Tibial artery (tissue), 4 donors: Measurements from ENCODE around the gene DHX40.

ENCODE experiments used
- DNase-seq, 2 donors: peaks; one replicate each; pipeline ENCODE4 v3.0.0-alpha.2; 2019
- H3K27ac ChIP-seq, 2 donors: fragments of 200-600 bp; sonication (generic) in 1 of 2; 1 replicate in 1 of 2; 2 replicates in 1 of 2; pipeline ENCODE4 v1.5.1; 2018 to 2019; ENCODE audit warnings: mild to moderate bottlenecking in 1 of 2
- H3K27me3 ChIP-seq, 2 donors: fragments of 200-600 bp; sonication (generic) in 1 of 2; one replicate each; pipeline versions ENCODE4 v1.5.1 to v1.6.0; 2016 to 2019
- H3K36me3 ChIP-seq, 3 donors: fragments of 200-600 bp; sonication (generic) in 2 of 3; one replicate each; pipeline ENCODE4 v1.5.1; 2016 to 2019; ENCODE audit warnings: mild to moderate bottlenecking in 2 of 3
- H3K4me1 ChIP-seq, 4 donors: fragments of 200-600 bp; sonication (generic) in 2 of 4; 1 replicate in 3 of 4; 2 replicates in 1 of 4; pipeline ENCODE4 v1.5.1; 2016 to 2019
- H3K4me3 ChIP-seq, 2 donors: fragments of 200-600 bp; sonication (generic) in 1 of 2; 1 replicate in 1 of 2; 2 replicates in 1 of 2; pipeline ENCODE4 v1.5.1; 2018 to 2019; ENCODE audit warnings: mild to moderate bottlenecking in 2 of 2
- H3K9me3 ChIP-seq, 3 donors: fragments of 200-600 bp; sonication (generic) in 1 of 3; one replicate each; pipeline ENCODE4 v1.5.1; 2016 to 2019
- intact Hi-C: fragments of 100-400 bp; cut with DNase I; formaldehyde crosslinking; loops from one replicate; pipeline ENCODE4 v1.15.0; 2023; ENCODE audit warnings: low total_unique reads
- TF ChIP-seq, protein P1 (sequence below), 2 experiments: fragments of 200-600 bp in 1 of 2; fragments of 450-650 bp in 1 of 2; IDR thresholded peaks; one replicate each; pipeline ENCODE4 v1.5.1; 2017 to 2019; ENCODE audit warnings: antibody characterized with exemption in 2 of 2, mild to moderate bottlenecking in 1 of 2, moderate library complexity in 1 of 2

DHX40 gene

DNA sequence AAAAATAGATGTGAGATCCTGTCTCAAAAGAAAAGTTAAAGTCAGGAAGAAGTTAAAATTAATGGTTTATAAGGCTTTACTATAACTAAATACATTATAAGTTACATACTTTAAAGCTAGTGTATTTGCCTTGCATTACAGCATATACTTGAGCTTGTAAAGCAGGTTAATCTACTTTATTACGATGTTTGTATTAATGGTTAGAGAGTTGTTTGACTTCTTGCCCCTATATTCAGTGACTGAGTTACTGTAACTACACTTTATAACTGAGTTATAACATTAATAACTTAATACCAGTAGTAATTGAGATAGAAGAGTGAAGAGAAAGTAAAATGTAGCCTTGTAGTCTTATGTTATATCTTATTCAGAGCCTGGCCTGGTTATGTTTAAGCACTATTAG lies 77.2 kb downstream of the DHX40 start:
- H3K36me3 ChIP-seq, result peaks cover 6 to 25% (median 10%) of the 10 kb centered on the region in 3 donors
- H3K9me3 ChIP-seq, result no peaks in the 10 kb centered on the region
- intact Hi-C loops, result no loop called here
- H3K27me3 ChIP-seq, result no peaks in the 10 kb centered on the region
- DNase-seq, result no peak
- H3K4me3 ChIP-seq, result no peak overlapping the region
- peaks cover 0 to 70% (median 26%) of the 10 kb centered on the region in 4 donors for H3K4me1 ChIP-seq
- TF ChIP-seq, protein P1, sequence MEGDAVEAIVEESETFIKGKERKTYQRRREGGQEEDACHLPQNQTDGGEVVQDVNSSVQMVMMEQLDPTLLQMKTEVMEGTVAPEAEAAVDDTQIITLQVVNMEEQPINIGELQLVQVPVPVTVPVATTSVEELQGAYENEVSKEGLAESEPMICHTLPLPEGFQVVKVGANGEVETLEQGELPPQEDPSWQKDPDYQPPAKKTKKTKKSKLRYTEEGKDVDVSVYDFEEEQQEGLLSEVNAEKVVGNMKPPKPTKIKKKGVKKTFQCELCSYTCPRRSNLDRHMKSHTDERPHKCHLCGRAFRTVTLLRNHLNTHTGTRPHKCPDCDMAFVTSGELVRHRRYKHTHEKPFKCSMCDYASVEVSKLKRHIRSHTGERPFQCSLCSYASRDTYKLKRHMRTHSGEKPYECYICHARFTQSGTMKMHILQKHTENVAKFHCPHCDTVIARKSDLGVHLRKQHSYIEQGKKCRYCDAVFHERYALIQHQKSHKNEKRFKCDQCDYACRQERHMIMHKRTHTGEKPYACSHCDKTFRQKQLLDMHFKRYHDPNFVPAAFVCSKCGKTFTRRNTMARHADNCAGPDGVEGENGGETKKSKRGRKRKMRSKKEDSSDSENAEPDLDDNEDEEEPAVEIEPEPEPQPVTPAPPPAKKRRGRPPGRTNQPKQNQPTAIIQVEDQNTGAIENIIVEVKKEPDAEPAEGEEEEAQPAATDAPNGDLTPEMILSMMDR (IDR thresholded peaks at IDR 0.05), result no peak
- no peak overlapping the region for H3K27ac ChIP-seq

DNA sequence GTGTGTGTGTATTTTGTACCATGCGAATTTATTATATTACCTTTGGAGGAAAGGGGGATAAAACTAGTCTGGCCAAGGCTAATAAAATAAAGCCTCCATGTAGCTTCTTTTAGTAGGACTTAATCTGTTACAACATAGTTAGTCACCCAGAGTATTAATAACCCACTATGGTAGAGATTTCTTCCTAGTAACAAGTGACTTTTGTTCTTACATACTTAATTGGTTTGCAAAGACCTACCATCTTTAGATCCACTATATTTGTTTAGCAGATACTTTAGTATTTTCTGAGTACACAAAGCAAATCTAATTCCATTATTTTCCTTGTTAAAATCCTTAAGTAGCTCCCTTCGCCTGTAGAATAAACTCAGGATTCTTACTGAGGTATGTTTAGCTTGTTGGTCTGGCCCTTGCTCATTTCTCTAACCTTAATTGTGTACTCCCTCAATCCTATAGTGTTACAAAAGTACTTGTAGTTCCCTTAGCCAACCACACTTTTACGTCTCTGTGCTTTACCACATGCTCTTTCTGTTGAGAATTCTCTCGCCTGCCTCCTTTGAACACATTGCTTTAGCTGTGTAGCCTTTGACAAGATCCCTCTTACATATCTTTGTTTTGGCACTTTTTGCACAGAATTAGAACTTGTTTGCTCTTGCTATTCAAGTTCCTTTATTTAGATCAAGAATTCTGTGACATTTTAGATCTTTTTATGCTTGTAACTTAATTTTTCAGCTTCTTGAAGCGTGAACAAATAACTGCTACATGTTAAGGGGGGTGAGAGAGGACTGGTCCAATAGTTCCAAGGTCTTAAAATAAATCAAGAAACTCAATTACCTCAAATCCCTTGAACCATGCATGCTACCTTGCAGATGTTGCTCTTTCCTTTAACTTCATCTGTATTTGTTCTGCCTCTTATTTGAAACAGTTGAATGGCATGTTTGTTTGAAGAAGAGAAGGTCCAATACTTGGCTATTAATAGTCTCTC lies 78.0 kb downstream of the DHX40 start:
- Histone ChIP-seq H3K36me3 (peaks cover 15 to 34% (median 19%) of the 10 kb centered on the region in 3 donors), H3K27me3 (no peaks in the 10 kb centered on the region), H3K27ac (no peak overlapping the region), H3K4me1 (peaks cover 0 to 64% (median 22%) of the 10 kb centered on the region in 4 donors), H3K4me3 (no peak overlapping the region), H3K9me3 (no peaks in the 10 kb centered on the region)
- intact Hi-C loops, result no loop called here
- DNase-seq, result no peak
- TF ChIP-seq, protein P1 (IDR thresholded peaks at IDR 0.05), result no peak

DNA sequence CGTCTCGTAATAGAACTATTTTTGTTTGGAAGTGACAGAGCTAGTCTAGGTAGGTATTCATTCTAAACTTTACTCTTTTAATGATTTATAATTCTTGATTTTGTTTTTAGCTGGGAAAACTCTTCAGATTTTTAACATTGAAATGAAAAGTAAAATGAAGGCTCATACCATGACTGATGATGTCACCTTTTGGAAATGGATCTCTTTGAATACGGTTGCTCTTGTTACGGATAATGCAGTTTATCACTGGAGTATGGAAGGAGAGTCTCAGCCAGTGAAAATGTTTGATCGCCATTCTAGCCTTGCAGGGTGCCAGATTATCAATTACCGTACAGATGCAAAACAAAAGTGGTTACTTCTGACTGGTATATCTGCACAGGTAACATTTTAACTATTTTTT lies 81.9 kb downstream of the DHX40 start:
- H3K4me3 ChIP-seq, result no peak overlapping the region
- no peak overlapping the region for H3K27ac ChIP-seq
- TF ChIP-seq, protein P1 (IDR thresholded peaks at IDR 0.05), result no peak
- H3K4me1 ChIP-seq, result peaks cover 0 to 29% (median 13%) of the 10 kb centered on the region in 4 donors
- intact Hi-C loops, result no loop called here
- H3K9me3 ChIP-seq, result no peaks in the 10 kb centered on the region
- peaks cover 39 to 66% (median 49%) of the 10 kb centered on the region in 3 donors for H3K36me3 ChIP-seq
- H3K27me3 ChIP-seq, result no peaks in the 10 kb centered on the region
- no peak for DNase-seq

DNA sequence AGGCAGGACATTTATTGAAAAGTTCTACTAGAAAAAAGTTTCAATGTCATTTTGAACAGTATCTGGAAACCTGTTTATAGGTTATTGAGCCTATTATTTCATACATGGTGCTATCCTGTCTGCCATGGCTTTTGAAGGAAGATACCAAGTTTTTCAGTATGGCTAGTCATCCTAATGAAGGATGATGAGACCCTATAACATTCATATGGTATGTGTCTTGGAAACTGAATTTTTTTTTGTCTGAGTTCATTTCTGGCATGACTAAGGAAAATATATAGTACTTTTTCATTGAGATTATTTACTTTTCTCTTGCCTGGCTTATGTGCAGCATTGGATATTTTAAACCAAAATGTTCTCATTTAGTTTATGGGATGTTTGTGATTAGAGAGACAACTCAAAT lies 84.5 kb downstream of the DHX40 start:
- Histone ChIP-seq H3K4me3 (no peak overlapping the region), H3K36me3 (peaks cover 55 to 87% (median 67%) of the 10 kb centered on the region in 3 donors), H3K27me3 (no peaks in the 10 kb centered on the region), H3K27ac (no peak overlapping the region), H3K9me3 (no peaks in the 10 kb centered on the region), H3K4me1 (peaks cover 0 to 12% (median 0%) of the 10 kb centered on the region in 4 donors)
- TF ChIP-seq, protein P1 (IDR thresholded peaks at IDR 0.05), result no peak
- no peak for DNase-seq
- intact Hi-C loops, result no loop called here

DNA sequence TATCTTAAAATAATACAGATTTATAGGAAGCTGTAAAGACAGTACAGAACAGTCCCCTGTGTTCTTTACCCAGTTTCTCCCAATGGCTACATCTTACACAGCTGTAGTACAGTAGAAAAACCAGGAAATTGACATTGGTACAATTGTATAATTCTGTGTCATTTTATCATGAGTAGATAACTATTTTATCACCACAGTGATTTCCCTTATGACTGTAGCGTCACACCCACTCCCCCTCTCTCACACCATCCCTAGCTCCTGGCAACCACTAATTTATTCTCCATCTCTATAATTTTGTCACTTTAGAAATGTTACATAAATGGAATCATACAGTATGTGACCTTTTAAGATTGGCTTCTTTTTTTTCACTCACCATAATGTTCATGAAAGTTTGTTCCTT lies 85.2 kb downstream of the DHX40 start:
- H3K4me1 ChIP-seq, result peaks cover 0 to 12% (median 0%) of the 10 kb centered on the region in 4 donors
- TF ChIP-seq, protein P1 (IDR thresholded peaks at IDR 0.05), result no peak
- H3K27ac ChIP-seq, result no peak overlapping the region
- intact Hi-C loops, result no loop called here
- H3K4me3 ChIP-seq, result no peak overlapping the region
- no peaks in the 10 kb centered on the region for H3K27me3 ChIP-seq
- H3K36me3 ChIP-seq, result peaks cover 62 to 87% (median 74%) of the 10 kb centered on the region in 3 donors
- DNase-seq, result no peak
- no peaks in the 10 kb centered on the region for H3K9me3 ChIP-seq
